ENCODE measurements around the gene TSHZ1.
A peak's percentile ranks its signal among the peaks of the same experiment; 100 is the strongest.

TSHZ1 gene, protein sequence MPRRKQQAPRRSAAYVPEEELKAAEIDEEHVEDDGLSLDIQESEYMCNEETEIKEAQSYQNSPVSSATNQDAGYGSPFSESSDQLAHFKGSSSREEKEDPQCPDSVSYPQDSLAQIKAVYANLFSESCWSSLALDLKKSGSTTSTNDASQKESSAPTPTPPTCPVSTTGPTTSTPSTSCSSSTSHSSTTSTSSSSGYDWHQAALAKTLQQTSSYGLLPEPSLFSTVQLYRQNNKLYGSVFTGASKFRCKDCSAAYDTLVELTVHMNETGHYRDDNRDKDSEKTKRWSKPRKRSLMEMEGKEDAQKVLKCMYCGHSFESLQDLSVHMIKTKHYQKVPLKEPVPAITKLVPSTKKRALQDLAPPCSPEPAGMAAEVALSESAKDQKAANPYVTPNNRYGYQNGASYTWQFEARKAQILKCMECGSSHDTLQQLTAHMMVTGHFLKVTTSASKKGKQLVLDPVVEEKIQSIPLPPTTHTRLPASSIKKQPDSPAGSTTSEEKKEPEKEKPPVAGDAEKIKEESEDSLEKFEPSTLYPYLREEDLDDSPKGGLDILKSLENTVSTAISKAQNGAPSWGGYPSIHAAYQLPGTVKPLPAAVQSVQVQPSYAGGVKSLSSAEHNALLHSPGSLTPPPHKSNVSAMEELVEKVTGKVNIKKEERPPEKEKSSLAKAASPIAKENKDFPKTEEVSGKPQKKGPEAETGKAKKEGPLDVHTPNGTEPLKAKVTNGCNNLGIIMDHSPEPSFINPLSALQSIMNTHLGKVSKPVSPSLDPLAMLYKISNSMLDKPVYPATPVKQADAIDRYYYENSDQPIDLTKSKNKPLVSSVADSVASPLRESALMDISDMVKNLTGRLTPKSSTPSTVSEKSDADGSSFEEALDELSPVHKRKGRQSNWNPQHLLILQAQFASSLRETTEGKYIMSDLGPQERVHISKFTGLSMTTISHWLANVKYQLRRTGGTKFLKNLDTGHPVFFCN (N-terminal part only)

GRCh38 chr18:75210274-75211001, at the start of gene TSHZ1:
TSS of gene TSHZ1 (plus strand) at chr18:75210797. CDS start at chr18:75211877, 1,080 bp downstream.
- POLR2A ChIA-PET = interaction anchor here (0.5 to 0.6 kb wide), 2 partner anchors 713 to 1154 kb away, joined by 3 to 4 read pairs; no protein-coding TSS in a partner anchor
- TF ChIP-seq CTCF (IDR thresholded peaks at IDR 0.05; ENCODE audit: control extremely low read depth, extremely low read depth, low read depth, missing control alignments) = no peak
- DNase-seq (ENCODE audit: extremely low spot score) = peak; percentile 80
- CTCF ChIA-PET = interaction anchor here (0.6 to 0.8 kb wide), 2 partner anchors 14 to 209 kb away, joined by 3 read pairs; no protein-coding TSS in a partner anchor

DNA sequence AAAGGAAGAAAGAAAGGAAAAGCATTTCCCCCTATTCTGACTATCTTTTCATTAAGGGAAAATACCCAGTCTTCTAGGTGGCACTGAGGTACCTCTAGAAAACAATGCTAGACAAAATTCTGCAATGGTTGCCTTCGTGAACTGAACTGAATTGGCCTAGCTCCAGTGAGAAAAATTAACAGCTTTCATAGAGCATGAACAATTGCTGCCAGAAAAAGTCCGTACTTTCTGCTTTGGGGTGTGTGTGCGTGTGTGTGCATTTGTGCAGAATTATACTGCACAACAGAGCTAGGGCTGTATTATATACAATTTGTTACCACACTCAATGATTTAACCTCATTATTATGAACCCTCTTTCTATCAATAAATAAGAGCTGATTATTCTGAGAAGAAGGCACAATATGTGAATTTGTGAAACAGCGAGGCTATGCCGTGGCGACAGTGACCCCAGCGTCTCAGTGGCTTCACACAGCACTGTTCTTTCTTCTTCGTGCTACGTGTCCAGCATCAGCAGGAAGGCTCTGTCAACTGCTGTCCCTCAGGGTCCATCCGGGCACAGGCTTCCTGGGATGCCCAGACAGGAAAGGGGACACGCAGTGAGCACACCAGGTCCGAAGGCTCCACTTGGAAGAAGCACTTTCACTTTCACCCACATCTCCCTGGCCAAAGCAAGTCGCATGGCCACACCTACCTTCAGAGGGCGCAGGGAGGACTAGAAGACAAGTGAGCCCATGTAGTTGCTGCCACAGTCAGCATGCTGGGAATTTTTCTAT, 49.2 kb upstream of the TSHZ1 start:
- peak; percentile 38 for DNase-seq (ENCODE audit: extremely low spot score)
- TF ChIP-seq CTCF (IDR thresholded peaks at IDR 0.05; ENCODE audit: control extremely low read depth, extremely low read depth, low read depth, missing control alignments) = peak; percentile 21
- ChIA-PET POLR2A (no interaction called here), CTCF (interaction anchor here (0.6 to 1.2 kb wide), 3 partner anchors 9 to 11 kb away, joined by 3 to 4 read pairs (median 3); no protein-coding TSS in a partner anchor)

DNA sequence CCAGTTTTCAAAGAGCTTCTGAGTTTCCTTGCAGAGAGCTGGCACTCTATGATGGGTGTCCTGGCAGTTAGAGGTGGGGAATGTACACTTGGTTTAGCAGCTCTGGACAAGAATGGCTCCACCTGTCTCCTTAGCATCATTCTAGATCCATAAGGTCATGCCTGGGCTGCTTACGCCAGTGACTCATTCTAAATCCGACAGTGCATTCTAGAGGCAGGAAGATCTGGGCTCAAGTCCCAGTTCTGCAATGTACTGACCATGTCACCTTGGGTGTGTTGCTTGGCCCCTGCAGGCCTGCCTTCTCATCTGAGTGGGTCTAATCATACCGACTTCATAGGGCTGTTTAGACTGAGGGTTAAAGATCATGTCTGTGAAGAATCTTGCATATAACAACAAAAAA, 48.1 kb upstream of the TSHZ1 start:
- CTCF ChIA-PET = no interaction called here
- DNase-seq (ENCODE audit: extremely low spot score) = no peak
- no peak for TF ChIP-seq CTCF (IDR thresholded peaks at IDR 0.05; ENCODE audit: control extremely low read depth, extremely low read depth, low read depth, missing control alignments)
- POLR2A ChIA-PET = no interaction called here

DNA sequence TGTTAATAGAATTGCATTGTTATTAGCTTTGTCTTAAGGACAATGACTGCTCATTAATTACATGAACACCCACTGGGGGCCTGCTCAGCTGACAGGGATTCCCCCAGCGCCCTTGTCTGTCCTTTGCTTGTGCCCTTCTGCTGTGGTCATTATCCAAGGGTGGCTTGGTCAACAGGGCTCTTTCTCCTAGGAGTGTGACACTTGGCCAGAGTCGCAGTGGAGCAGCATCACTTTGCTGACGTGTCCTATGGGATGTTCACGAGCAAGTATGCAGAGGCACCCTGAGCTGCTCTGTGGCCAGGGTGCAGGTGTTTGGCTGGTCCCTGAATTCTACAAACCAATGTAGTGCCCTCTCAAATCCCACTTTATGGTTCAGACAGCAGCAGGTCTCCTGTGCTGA, 47.6 kb upstream of the TSHZ1 start:
- no peak for TF ChIP-seq CTCF (IDR thresholded peaks at IDR 0.05; ENCODE audit: control extremely low read depth, extremely low read depth, low read depth, missing control alignments)
- ChIA-PET CTCF (no interaction called here), POLR2A (no interaction called here)
- DNase-seq (ENCODE audit: extremely low spot score) = no peak

GRCh38 chr18:75163736-75164135, 46.9 kb upstream of the TSHZ1 start:
- POLR2A ChIA-PET = no interaction called here
- no peak for DNase-seq (ENCODE audit: extremely low spot score)
- TF ChIP-seq CTCF (IDR thresholded peaks at IDR 0.05; ENCODE audit: control extremely low read depth, extremely low read depth, low read depth, missing control alignments) = no peak
- CTCF ChIA-PET = interaction anchor here (1.4 kb wide), 1 partner anchor 156 kb away, joined by 3 read pairs; no protein-coding TSS in a partner anchor

Measured in GM10248 (cell line).